ENCODE results near the gene DCAF6. TPM values are rescaled to one million over a fixed set of nuclear protein-coding genes. Genes with fewer than 3 reads are reported as not detected.
A peak's percentile ranks its signal among the peaks of the same experiment; 100 is the strongest.

The DCAF6 gene
- total RNA-seq, 1 donor from 2014 or later, result 28.1 TPM

DNA sequence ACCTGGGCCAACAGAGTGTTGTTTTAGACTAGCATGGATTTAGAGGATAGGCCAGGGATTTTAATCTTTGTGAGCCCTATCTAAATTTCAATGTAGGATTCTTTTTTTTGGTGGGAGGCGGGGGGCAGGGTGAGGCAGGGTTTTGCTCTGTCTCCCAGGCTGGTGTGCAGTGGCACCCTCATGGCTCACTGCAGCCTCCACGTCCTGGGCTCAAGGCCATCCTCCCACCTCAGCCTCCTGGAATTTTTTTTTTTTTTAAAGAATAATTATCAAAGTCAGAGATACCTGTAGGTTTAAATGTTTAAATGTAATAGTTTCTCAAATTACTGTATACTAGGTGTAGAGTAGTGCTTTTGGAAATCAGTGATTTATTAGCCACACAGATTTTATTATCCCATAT, 3.8 kb downstream of the DCAF6 start:
- H3K27ac Mint-ChIP-seq (ENCODE audit: unreplicated experiment), result no peak overlapping the region
- DNase-seq, result no peak
- peaks cover 11% of the 10 kb centered on the region for H3K27me3 Mint-ChIP-seq (ENCODE audit: unreplicated experiment)
- TF ChIP-seq, protein P1, sequence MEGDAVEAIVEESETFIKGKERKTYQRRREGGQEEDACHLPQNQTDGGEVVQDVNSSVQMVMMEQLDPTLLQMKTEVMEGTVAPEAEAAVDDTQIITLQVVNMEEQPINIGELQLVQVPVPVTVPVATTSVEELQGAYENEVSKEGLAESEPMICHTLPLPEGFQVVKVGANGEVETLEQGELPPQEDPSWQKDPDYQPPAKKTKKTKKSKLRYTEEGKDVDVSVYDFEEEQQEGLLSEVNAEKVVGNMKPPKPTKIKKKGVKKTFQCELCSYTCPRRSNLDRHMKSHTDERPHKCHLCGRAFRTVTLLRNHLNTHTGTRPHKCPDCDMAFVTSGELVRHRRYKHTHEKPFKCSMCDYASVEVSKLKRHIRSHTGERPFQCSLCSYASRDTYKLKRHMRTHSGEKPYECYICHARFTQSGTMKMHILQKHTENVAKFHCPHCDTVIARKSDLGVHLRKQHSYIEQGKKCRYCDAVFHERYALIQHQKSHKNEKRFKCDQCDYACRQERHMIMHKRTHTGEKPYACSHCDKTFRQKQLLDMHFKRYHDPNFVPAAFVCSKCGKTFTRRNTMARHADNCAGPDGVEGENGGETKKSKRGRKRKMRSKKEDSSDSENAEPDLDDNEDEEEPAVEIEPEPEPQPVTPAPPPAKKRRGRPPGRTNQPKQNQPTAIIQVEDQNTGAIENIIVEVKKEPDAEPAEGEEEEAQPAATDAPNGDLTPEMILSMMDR (IDR thresholded peaks at IDR 0.05; ENCODE audit: partially characterized antibody, unreplicated experiment), result no peak
- H3K4me3 Mint-ChIP-seq (ENCODE audit: unreplicated experiment), result no peak overlapping the region
- H3K9me3 Mint-ChIP-seq (ENCODE audit: unreplicated experiment), result peaks cover 13% of the 10 kb centered on the region
- H3K36me3 Mint-ChIP-seq (ENCODE audit: unreplicated experiment), result peaks cover 2% of the 10 kb centered on the region
- H3K4me1 Mint-ChIP-seq (ENCODE audit: low read depth, unreplicated experiment), result peaks cover 6% of the 10 kb centered on the region

- Mint-ChIP-seq H3K27me3 (ENCODE audit: unreplicated experiment) (peaks cover 4% of the 10 kb centered on the region), H3K4me1 (ENCODE audit: low read depth, unreplicated experiment) (peaks cover 17% of the 10 kb centered on the region), H3K27ac (ENCODE audit: unreplicated experiment) (no peak overlapping the region), H3K9me3 (ENCODE audit: unreplicated experiment) (peaks cover 2% of the 10 kb centered on the region), H3K36me3 (ENCODE audit: unreplicated experiment) (no peaks in the 10 kb centered on the region), H3K4me3 (ENCODE audit: unreplicated experiment) (no peak overlapping the region)
- no peak for DNase-seq
- TF ChIP-seq, protein P1 (IDR thresholded peaks at IDR 0.05; ENCODE audit: partially characterized antibody, unreplicated experiment), result no peak
Observed at GRCh38 chr1:167943541-167943940, 7.1 kb downstream of the DCAF6 start.

DNA sequence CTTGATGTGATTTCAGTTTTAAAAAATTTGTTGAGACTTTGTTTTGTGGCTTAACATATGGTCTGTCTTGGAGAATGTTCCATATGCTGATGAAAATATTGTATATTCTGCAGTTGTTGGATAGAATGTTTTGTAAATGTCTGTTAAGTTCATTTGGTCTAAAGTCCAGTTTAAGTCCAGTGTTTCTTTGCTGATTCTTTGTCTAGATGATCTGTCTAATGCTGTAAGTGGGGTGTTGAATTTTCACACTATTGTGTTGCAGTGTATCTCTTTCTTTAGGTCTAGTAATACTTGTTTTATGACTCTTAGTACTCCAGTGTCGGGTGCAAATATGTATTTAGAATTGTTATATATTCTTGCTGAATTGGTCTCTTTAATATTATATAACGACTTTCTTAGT, 11.2 kb downstream of the DCAF6 start:
- peak overlapping the region; percentile 83 for H3K27ac Mint-ChIP-seq (ENCODE audit: unreplicated experiment)
- no peaks in the 10 kb centered on the region for H3K36me3 Mint-ChIP-seq (ENCODE audit: unreplicated experiment)
- H3K4me1 Mint-ChIP-seq (ENCODE audit: low read depth, unreplicated experiment), result peaks cover 19% of the 10 kb centered on the region
- TF ChIP-seq, protein P1 (IDR thresholded peaks at IDR 0.05; ENCODE audit: partially characterized antibody, unreplicated experiment), result no peak
- H3K4me3 Mint-ChIP-seq (ENCODE audit: unreplicated experiment), result peak overlapping the region; percentile 27
- H3K9me3 Mint-ChIP-seq (ENCODE audit: unreplicated experiment), result peaks cover 4% of the 10 kb centered on the region
- peaks cover 6% of the 10 kb centered on the region for H3K27me3 Mint-ChIP-seq (ENCODE audit: unreplicated experiment)
- DNase-seq, result no peak

- Mint-ChIP-seq H3K4me1 (ENCODE audit: low read depth, unreplicated experiment) (peaks cover 19% of the 10 kb centered on the region), H3K9me3 (ENCODE audit: unreplicated experiment) (peaks cover 4% of the 10 kb centered on the region), H3K4me3 (ENCODE audit: unreplicated experiment) (no peak overlapping the region), H3K36me3 (ENCODE audit: unreplicated experiment) (no peaks in the 10 kb centered on the region), H3K27me3 (ENCODE audit: unreplicated experiment) (peaks cover 6% of the 10 kb centered on the region), H3K27ac (ENCODE audit: unreplicated experiment) (no peak overlapping the region)
- TF ChIP-seq, protein P1 (IDR thresholded peaks at IDR 0.05; ENCODE audit: partially characterized antibody, unreplicated experiment), result no peak
- no peak for DNase-seq
Observed at GRCh38 chr1:167949785-167950184, 13.3 kb downstream of the DCAF6 start.

DNA sequence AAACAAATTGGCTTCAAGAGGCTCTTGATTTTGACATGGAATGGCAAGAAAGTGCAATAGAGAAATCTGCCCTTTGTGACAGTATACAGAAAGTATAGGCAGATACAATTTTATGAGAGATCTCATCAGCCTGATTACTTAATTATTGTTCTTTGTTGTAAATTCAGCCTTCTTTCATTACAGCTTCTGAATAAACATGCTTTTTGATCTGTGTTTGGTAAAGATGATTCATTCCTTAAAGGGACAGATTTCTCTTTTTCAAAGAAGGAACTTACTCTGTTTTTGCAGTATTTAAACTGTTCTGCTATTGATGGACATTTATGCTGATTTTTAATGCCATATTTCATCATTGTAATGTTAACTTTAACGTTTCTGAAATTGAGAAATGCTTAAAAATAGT, 14.1 kb downstream of the DCAF6 start:
- Mint-ChIP-seq H3K27ac (ENCODE audit: unreplicated experiment) (no peak overlapping the region), H3K4me3 (ENCODE audit: unreplicated experiment) (no peak overlapping the region), H3K9me3 (ENCODE audit: unreplicated experiment) (peaks cover 4% of the 10 kb centered on the region), H3K36me3 (ENCODE audit: unreplicated experiment) (no peaks in the 10 kb centered on the region), H3K4me1 (ENCODE audit: low read depth, unreplicated experiment) (peaks cover 19% of the 10 kb centered on the region), H3K27me3 (ENCODE audit: unreplicated experiment) (peaks cover 6% of the 10 kb centered on the region)
- TF ChIP-seq, protein P1 (IDR thresholded peaks at IDR 0.05; ENCODE audit: partially characterized antibody, unreplicated experiment), result no peak
- no peak for DNase-seq
